GM20000 (cell line): ENCODE results near the gene KCNE4.

Experiments
- DNase-seq: peaks from one replicate; pipeline ENCODE4 v3.0.0; 2012; ENCODE audit warnings: low spot score
- CTCF ChIP-seq: IDR thresholded peaks from 2 replicates; pipeline ENCODE4 v1.5.1; 2012; ENCODE audit warnings: mild to moderate bottlenecking, control low read depth; ENCODE audit errors: extremely low read depth, missing control alignments

KCNE4 gene

GRCh38 chr2:223087466-223087865 lies 35.5 kb downstream of the KCNE4 start:
- DNase-seq, result no peak
- TF ChIP-seq CTCF, result no peak

- no peak for DNase-seq
- no peak for TF ChIP-seq CTCF
Measured at GRCh38 chr2:223088866-223089265, 36.9 kb downstream of the KCNE4 start.

GRCh38 chr2:223090039-223090438 lies 38.0 kb downstream of the KCNE4 start:
- DNase-seq, result no peak
- no peak for TF ChIP-seq CTCF

- no peak for DNase-seq
- no peak for TF ChIP-seq CTCF
Measured at GRCh38 chr2:223090540-223091235, 38.7 kb downstream of the KCNE4 start.

- no peak for TF ChIP-seq CTCF
- no peak for DNase-seq
Measured at GRCh38 chr2:223092667-223093066, 40.7 kb downstream of the KCNE4 start.

- no peak for TF ChIP-seq CTCF
- no peak for DNase-seq
Measured at GRCh38 chr2:223093436-223094241, 41.6 kb downstream of the KCNE4 start.

GRCh38 chr2:223095207-223095606 lies 43.2 kb downstream of the KCNE4 start:
- TF ChIP-seq CTCF, result no peak
- no peak for DNase-seq
